Activated CD8-positive, alpha-beta memory T cell treated with anti-CD3 and anti-CD28 coated beads, Interleukin-2, amount 50 U/mL, for 1 hour (primary cell): Measurements from ENCODE around the gene CRYBA4.
A peak's percentile ranks its signal among the peaks of the same experiment; 100 is the strongest.

Experiments
- DNase-seq: peaks from one replicate; pipeline ENCODE4 v3.0.0-alpha.2; 2020; ENCODE audit errors: extremely low read depth

The CRYBA4 gene

GRCh38 chr22:26621663-26622062 lies at the start of gene CRYBA4:
Gene CRYBA4, plus strand, starts transcription at chr22:26621963. Its CDS starts 634 bp downstream, at chr22:26622597.
- DNase-seq: no peak

- no peak for DNase-seq
Observed at GRCh38 chr22:26573026-26573662, 48.6 kb upstream of the CRYBA4 start.

- no peak for DNase-seq
Observed at GRCh38 chr22:26574001-26574723, 47.6 kb upstream of the CRYBA4 start.

GRCh38 chr22:26576026-26576680 lies 45.6 kb upstream of the CRYBA4 start:
- DNase-seq: no peak

- no peak for DNase-seq
Observed at GRCh38 chr22:26577081-26577480, 44.7 kb upstream of the CRYBA4 start.

- no peak for DNase-seq
Observed at GRCh38 chr22:26579331-26579886, 42.4 kb upstream of the CRYBA4 start.

DNA sequence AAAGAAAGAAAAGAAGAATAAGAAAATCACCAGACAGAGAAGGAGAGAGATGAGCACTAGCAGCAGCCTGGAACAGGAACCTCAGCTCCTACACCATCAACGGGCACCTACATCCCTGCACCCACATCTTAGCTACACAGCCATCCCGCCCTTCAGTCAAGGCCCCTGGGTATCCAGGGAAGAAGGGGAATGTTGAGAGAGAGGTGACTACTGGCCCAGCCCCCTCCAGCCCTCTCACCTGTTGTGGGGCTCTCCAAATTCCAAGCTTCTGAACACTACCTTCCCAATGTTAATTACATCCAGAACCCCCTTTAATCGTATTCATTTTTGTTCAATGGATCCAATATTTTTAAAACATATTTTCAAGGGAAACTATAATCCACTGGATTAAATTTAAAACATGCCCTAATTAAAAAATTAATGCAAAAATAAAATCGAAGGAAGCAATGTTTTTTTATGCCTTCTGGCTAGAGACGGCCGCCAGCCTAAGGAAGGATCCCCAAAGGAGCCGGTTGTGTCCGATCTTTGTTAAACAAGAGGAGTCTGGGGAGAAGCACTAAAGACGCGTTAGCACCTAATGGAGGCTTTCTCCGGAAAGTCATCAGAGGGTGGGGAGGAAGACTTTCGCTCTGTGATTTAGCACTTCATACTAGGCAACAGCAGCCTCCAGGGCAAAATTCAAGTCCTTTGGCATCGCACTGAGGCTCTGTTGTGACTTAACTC lies 41.4 kb upstream of the CRYBA4 start:
- no peak for DNase-seq

GRCh38 chr22:26581026-26581425 lies 40.7 kb upstream of the CRYBA4 start:
- no peak for DNase-seq

DNA sequence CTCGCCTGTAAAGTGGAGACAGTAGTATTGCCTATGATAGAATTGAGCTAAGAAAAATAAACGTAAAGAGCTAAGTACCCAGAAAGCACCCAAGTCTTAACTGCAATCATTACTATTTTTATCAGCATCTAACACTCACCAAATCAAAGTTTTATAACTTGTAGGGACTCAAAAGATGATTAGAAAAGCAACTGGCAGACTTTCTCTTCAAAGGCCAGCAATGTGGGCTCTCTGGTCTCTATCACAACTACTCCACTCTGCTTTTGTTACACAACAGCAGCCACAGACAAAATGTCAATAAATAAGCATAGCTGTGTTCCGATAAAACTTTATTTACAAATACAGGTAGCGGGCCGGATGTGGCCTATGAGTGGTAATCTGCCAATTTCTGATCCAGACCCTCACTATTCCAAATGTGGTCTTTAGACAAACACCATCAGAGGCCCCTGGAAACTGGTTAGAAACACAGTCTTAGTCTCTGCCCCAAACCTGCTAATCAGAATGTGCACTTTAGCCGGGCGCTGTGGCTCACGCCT lies 40.1 kb upstream of the CRYBA4 start:
- no peak for DNase-seq

DNA sequence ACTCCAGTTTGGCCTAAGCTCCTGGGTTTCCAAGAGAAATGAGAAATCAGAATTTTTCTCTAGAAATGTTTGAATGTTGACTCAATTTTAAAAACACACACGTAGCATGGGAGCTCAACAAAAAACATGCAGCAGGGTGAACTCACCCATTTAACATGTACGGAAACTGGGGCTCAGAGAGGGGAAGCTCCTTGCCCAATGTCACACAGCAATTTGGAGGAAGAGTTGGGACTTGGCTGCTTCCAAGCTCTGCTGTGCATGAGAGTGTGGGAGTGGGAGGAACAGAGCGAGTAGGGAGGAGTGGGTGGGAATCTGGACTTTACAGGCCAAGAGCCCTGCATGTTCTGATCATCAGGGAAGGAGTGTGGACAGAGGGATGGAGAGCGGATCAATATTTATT lies 37.8 kb upstream of the CRYBA4 start:
- DNase-seq: no peak

DNA sequence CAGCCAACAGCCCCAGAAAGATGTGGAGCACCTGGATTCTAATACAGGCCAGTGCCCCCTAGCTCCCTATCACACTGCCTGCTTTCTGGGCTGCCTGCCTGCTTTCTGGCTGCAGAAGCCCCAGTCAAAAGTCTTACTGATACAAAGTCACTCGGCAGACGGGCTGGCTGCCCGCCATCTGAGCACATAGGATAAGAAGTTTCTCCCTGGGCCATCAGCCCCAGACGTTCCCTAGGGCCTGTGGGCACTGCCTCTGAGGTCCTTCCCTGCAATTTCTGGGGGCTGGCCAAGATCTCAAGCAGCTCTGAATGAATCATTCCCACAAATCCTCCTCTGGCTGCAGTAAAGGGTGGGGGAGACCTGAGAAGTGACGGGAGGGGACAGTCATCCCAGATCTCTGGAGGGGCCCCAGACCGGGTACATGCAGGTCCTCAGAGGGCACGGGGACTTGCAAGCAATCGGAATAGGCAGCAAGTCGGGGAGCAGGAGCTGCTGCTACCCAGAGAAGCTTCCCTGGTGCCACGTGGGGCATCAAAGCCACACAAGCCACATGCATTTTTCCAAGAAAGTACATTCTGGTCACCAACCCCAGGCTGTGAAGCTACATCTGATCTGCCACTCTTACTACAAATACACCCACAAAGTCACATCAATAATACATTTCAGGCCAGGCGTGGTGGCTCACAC lies 36.5 kb upstream of the CRYBA4 start:
- DNase-seq: no peak

DNA sequence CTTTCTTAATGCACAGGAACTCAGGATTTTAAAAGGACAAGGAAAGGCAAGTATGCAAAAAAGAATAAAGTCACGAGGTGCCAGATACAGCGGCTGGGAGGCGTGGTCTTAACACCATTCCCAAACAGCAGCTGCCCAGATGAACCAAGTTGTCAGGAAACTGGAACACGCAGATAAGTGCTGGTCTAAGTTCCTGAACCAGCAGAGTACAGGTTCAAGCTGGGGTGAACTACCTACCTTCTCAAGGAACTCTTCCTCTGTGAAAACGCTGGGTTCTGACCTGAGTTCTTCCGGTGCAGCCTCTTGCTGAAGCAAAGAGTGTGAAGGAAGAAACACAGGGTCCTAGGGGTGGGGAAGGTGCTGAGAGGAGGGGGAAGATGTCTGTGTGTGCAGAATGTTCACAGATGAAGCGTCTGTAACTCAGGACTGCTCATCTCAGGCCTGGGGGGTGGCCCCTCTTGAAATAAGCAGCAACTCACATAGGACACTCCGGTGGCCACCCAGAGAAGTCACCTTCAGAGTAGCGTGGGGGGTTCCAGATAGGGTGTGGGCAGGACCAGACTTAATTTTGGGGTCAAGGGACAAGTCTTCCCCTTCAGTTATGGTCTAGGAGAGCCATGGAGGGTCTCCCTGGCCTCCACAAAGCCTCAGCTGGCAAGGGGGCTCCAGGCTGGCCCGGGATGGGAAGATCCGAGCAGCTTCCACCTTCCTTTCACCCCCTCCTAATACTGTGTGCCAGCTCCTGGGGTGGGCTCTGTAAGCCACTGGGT lies 35.0 kb upstream of the CRYBA4 start:
- DNase-seq: no peak

- no peak for DNase-seq
Observed at GRCh38 chr22:26587991-26588613, 33.7 kb upstream of the CRYBA4 start.

- no peak for DNase-seq
Observed at GRCh38 chr22:26588729-26589366, 32.9 kb upstream of the CRYBA4 start.

DNA sequence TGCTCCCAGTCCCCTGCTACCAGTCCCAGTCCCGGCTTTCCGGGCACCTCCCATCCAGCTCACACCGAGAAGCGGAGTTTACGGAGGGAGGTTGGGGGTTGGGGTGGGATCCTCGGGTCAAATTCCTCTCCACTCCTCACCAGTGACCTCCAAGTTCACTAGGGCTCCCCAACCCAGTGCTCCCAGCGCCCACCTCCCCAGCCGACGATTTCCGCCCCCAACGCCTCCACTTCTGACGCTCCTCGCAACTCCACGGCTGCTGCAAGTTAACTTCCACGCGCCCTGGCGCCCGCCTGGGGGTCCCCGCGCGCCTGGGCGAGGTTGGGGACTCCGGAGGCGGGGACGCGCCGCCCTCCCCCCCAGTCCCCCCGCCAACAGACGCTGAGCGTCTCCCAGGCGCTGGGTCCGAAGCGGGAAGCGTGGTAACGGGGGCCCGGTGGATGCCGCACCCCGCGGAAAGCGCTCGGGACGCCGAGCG lies 32.4 kb upstream of the CRYBA4 start:
- no peak for DNase-seq

DNA sequence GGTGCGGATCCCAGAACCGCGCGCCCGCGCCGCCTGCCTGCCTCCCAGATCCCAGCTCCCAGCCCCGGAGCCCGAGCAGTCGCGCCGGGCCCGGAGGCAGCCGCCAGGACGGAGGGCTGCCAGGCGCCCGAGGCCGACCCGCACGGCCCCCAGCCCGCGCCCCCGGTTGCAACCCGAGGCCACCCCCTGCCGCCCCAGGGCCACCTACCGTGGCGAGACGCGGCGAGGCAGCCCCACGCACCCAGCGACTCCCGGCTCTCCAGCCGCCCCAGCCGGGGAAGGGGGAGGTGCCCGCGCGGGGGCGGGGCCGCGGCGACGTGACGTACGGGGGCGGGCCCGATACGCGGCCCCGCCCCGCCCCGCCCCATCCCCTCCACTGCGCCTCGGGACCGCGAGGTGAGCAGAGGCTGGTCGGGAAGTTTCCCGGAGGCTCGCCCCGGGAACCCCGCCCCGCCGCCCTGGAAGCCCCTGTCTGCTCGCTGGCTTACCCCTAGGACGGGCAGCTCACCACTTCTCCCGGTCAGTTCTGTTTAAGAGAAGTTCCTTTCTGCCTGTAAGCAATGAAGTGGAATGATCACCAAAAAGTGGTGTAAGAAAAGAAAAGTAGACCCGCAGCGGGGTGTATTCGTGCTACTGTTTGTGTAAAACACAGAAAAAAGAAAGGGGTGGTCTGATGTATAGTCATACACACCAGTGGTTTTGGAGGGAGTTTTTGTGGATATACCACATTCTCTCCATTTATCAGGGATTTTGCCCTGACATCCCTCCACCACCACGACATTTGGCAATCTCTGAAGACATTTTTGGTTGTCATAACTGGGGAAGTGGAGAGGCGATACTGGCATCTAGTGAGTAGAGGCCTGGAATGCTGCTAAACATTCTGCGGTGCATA lies 31.7 kb upstream of the CRYBA4 start, which contains the start of gene TPST2:
TPST2 (minus strand) TSS at position 288 of the 892 bp plus-strand sequence. CDS start 48,502 bp downstream, outside the sequence.
- peak; percentile 30 for DNase-seq

GRCh38 chr22:26592421-26592891 lies 29.3 kb upstream of the CRYBA4 start:
- no peak for DNase-seq

- DNase-seq: no peak
Observed at GRCh38 chr22:26593763-26594162, 28.0 kb upstream of the CRYBA4 start.
